GM23338 (cell line): ENCODE data around the gene MEMO1. TPM values are rescaled to one million over a fixed set of nuclear protein-coding genes. Genes with fewer than 3 reads are reported as not detected.

Source experiments
- ATAC-seq: fragments of 200-7000 bp; cut with Tn5 transposase; 3 replicates; pipeline ENCODE4 v1.9.1; 2020
- DNase-seq: peaks from one replicate; pipeline ENCODE4 v3.0.0-alpha.2; 2015; ENCODE audit warnings: low spot score
- H2AFZ ChIP-seq: fragments of 200-600 bp; sonication (generic); 2 replicates; pipeline ENCODE4 v1.8.0; 2016; ENCODE audit warnings: antibody characterized with exemption, mild to moderate bottlenecking, moderate library complexity
- H3F3A ChIP-seq: fragments of 200-600 bp; sonication (generic); replicated peaks from 2 replicates; pipeline ENCODE4 v1.8.0; 2017; ENCODE audit warnings: antibody characterized with exemption, mixed run types, low read depth
- H3K27ac ChIP-seq: fragments of 200-600 bp; sonication (generic); 2 replicates; pipeline ENCODE4 v1.6.1; 2016; ENCODE audit warnings: low read depth
- H3K27me3 ChIP-seq: fragments of 200-600 bp; sonication (generic); 2 replicates; pipeline ENCODE4 v1.8.0; 2016; ENCODE audit warnings: mild to moderate bottlenecking, mixed run types, moderate library complexity; ENCODE audit not compliant: insufficient read depth
- H3K36me3 ChIP-seq: fragments of 200-600 bp; sonication (generic); 2 replicates; pipeline ENCODE4 v1.8.0; 2016; ENCODE audit warnings: mild to moderate bottlenecking; ENCODE audit not compliant: insufficient read depth
- H3K4me1 ChIP-seq: fragments of 200-600 bp; sonication (generic); 2 replicates; pipeline ENCODE4 v1.8.0; 2016; ENCODE audit warnings: mild to moderate bottlenecking, moderate library complexity; ENCODE audit not compliant: insufficient read depth
- H3K4me2 ChIP-seq: fragments of 200-600 bp; sonication (generic); 2 replicates; pipeline ENCODE4 v1.7.1; 2017; ENCODE audit warnings: mixed run types
- H3K4me3 ChIP-seq: fragments of 200-600 bp; sonication (generic); 2 replicates; pipeline ENCODE4 v1.6.1; 2016; ENCODE audit warnings: mixed run types
- H3K79me2 ChIP-seq: fragments of 200-600 bp; sonication (generic); replicated peaks from 2 replicates; pipeline ENCODE4 v1.8.0; 2017; ENCODE audit warnings: mild to moderate bottlenecking; ENCODE audit not compliant: insufficient read depth
- H3K9me2 ChIP-seq: fragments of 200-600 bp; sonication (generic); 2 replicates; pipeline ENCODE4 v1.8.0; 2017; ENCODE audit not compliant: insufficient read depth
- H4K20me1 ChIP-seq: fragments of 200-600 bp; sonication (generic); replicated peaks from 2 replicates; pipeline ENCODE4 v1.8.0; 2017; ENCODE audit warnings: mild to moderate bottlenecking; ENCODE audit not compliant: insufficient read depth
- H3K27ac Mint-ChIP-seq: 2 replicates; pipeline ENCODE4 v1.8.0; 2020; ENCODE audit warnings: inconsistent platforms, mild to moderate bottlenecking, moderate library complexity, mixed read lengths
- H3K27me3 Mint-ChIP-seq: 3 replicates; pipeline ENCODE4 v1.8.0; 2022; ENCODE audit warnings: low read depth, mild to moderate bottlenecking, moderate library complexity, mixed read lengths, inconsistent platforms; ENCODE audit not compliant: insufficient read depth, poor library complexity
- H3K36me3 Mint-ChIP-seq: 3 replicates; pipeline ENCODE4 v1.8.0; 2021; ENCODE audit warnings: low read depth, mild to moderate bottlenecking, inconsistent platforms, moderate library complexity, mixed read lengths
- H3K4me1 Mint-ChIP-seq: 3 replicates; pipeline ENCODE4 v1.8.0; 2020; ENCODE audit warnings: mild to moderate bottlenecking, inconsistent platforms, mixed read lengths
- H3K4me3 Mint-ChIP-seq: 3 replicates; pipeline ENCODE4 v1.8.0; 2021; ENCODE audit warnings: moderate library complexity, mild to moderate bottlenecking, inconsistent platforms, mixed read lengths
- H3K9me3 Mint-ChIP-seq: 3 replicates; pipeline ENCODE4 v1.8.0; 2020; ENCODE audit warnings: moderate library complexity, mild to moderate bottlenecking, inconsistent platforms, mixed read lengths
- CREB1 ChIP-seq: fragments of 250-450 bp; sonication (Bioruptor Pico); IDR thresholded peaks from 2 replicates; pipeline ENCODE4 v1.5.0; 2020; ENCODE audit warnings: low read depth, mild to moderate bottlenecking, moderate library complexity
- CTCF ChIP-seq, 2 experiments: fragments of 200-600 bp in 1 of 2; sonication (generic) in 1 of 2; conservative IDR thresholded peaks; 2 replicates each; pipeline versions ENCODE4 v1.5.1 to v1.6.1; 2016 to 2017; ENCODE audit warnings: antibody characterized with exemption in 2 of 2, low read depth in 2 of 2, mild to moderate bottlenecking in 2 of 2, moderate library complexity in 1 of 2
- ETS1 ChIP-seq: IDR thresholded peaks from 2 replicates; pipeline ENCODE4 v1.6.1; 2016; ENCODE audit warnings: antibody characterized with exemption
- EZH2 ChIP-seq: fragments of 200-600 bp; sonication (generic); IDR thresholded peaks from one replicate; pipeline ENCODE4 v1.8.0; 2017; ENCODE audit warnings: antibody characterized with exemption, mild to moderate bottlenecking, low read depth; ENCODE audit not compliant: unreplicated experiment
- EZH2phosphoT487 ChIP-seq: fragments of 200-600 bp; sonication (generic); IDR thresholded peaks from one replicate; pipeline ENCODE4 v1.8.1; 2018; ENCODE audit warnings: antibody characterized with exemption; ENCODE audit not compliant: unreplicated experiment
- JUNB ChIP-seq: IDR thresholded peaks from one replicate; pipeline ENCODE4 v1.6.1; 2016; ENCODE audit warnings: antibody characterized with exemption; ENCODE audit not compliant: unreplicated experiment
- NANOG ChIP-seq: IDR thresholded peaks from 2 replicates; pipeline ENCODE4 v1.6.1; 2016; ENCODE audit warnings: antibody characterized with exemption, borderline replicate concordance
- POLR2AphosphoS5 ChIP-seq: IDR thresholded peaks from 2 replicates; pipeline ENCODE4 v1.6.1; 2016; ENCODE audit warnings: antibody characterized with exemption, low read depth
- REST ChIP-seq: IDR thresholded peaks from one replicate; pipeline ENCODE4 v1.6.1; 2018; ENCODE audit warnings: antibody characterized with exemption; ENCODE audit not compliant: unreplicated experiment
- STAT1 ChIP-seq: IDR thresholded peaks from one replicate; pipeline ENCODE4 v1.6.1; 2016; ENCODE audit warnings: antibody characterized with exemption; ENCODE audit not compliant: unreplicated experiment
- ZNF114 ChIP-seq: fragments of 250-450 bp; sonication (Bioruptor Pico); IDR thresholded peaks from 2 replicates; pipeline ENCODE4 v1.5.0; 2020; ENCODE audit warnings: mild to moderate bottlenecking, moderate library complexity
- ZNF331 ChIP-seq: fragments of 250-450 bp; sonication (Bioruptor Pico); IDR thresholded peaks from 2 replicates; pipeline ENCODE4 v1.5.0; 2020; ENCODE audit warnings: low read depth, mild to moderate bottlenecking, moderate library complexity
- polyA plus RNA-seq: library from polyadenylated mRNA; unstranded; fragments of >200 nt; fragmentation: Nextera tagmentation; extraction: Ambion mirVana; gene quantifications from 2 replicates; pipeline ENCODE4 v1.2.1, GENCODE V29; 2016
- total RNA-seq: library from RNA; depleted of rRNA; stranded (reverse); fragments of >200 nt; shearing (Covaris generic); gene quantifications from 2 replicates; pipeline ENCODE4 v1.2.3, GENCODE V29; 2014
- TF ChIP-seq, protein P1 (sequence below): fragments of 250-450 bp; sonication (Bioruptor Pico); IDR thresholded peaks from 2 replicates; pipeline ENCODE4 v1.5.0; 2020; ENCODE audit warnings: mild to moderate bottlenecking, moderate library complexity

The MEMO1 gene
- total and polyA plus RNA-seq, 2 experiments from 2014 or later, result 39.1 to 67.0 TPM

DNA sequence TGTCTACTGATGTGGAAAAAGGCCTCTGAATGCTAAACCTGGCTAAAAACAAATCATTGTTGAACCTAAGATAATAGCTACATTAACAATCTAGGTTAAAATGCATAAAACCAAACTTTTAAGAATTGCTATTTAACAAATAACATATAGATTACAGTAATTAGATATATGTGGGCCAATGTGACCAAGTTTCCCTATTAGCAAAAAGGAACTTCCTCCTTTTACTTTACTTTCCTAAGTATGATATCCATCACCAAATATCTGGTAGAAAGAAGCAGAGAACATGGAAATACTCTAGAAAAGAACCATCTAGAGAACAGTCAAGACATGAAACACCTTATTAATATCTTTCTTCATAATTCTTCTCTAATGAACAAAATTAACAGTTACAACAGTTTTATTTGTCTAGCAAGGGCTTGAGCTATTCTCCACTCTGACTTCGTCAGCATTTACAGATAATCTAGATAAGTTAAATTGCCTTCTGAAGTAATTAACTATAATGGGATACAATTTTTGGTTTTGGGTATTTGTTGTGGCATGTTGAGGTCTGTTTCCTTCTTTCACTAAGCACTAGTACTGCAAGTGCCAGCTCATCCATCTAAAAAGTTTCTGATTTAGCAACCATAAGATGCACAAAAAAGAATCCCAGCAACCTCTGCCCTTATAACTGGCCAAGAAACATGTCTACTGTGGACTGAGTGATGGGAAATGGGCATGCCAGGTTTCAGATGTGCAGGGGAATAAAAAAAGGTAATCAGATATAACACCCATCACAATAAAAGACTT, 53.3 kb downstream of the MEMO1 start:
- Mint-ChIP-seq H3K4me3 (no peak overlapping the region), H3K4me1 (peaks cover 4% of the 10 kb centered on the region; the same call in 1 of the 3 replicates), H3K27me3 (peaks cover 2% of the 10 kb centered on the region), H3K27ac (no peak overlapping the region), H3K36me3 (no peaks in the 10 kb centered on the region), H3K9me3 (no peaks in the 10 kb centered on the region)
- DNase-seq, result no peak
- no peaks in the 10 kb centered on the region for H3K9me2 ChIP-seq
- TF ChIP-seq STAT1 (no peak), JUNB (no peak), ZNF114 (CRISPR knock-in tag) (no peak), REST (no peak), ETS1 (no peak), NANOG (no peak), EZH2 (no peak), ZNF331 (CRISPR knock-in tag) (no peak), EZH2phosphoT487 (no peak), CTCF (conservative IDR thresholded peaks at IDR 0.05; ENCODE audit: low read depth in 2 of 2) (no peak), CREB1 (CRISPR knock-in tag) (no peak), POLR2AphosphoS5 (no peak)
- TF ChIP-seq, protein P1, sequence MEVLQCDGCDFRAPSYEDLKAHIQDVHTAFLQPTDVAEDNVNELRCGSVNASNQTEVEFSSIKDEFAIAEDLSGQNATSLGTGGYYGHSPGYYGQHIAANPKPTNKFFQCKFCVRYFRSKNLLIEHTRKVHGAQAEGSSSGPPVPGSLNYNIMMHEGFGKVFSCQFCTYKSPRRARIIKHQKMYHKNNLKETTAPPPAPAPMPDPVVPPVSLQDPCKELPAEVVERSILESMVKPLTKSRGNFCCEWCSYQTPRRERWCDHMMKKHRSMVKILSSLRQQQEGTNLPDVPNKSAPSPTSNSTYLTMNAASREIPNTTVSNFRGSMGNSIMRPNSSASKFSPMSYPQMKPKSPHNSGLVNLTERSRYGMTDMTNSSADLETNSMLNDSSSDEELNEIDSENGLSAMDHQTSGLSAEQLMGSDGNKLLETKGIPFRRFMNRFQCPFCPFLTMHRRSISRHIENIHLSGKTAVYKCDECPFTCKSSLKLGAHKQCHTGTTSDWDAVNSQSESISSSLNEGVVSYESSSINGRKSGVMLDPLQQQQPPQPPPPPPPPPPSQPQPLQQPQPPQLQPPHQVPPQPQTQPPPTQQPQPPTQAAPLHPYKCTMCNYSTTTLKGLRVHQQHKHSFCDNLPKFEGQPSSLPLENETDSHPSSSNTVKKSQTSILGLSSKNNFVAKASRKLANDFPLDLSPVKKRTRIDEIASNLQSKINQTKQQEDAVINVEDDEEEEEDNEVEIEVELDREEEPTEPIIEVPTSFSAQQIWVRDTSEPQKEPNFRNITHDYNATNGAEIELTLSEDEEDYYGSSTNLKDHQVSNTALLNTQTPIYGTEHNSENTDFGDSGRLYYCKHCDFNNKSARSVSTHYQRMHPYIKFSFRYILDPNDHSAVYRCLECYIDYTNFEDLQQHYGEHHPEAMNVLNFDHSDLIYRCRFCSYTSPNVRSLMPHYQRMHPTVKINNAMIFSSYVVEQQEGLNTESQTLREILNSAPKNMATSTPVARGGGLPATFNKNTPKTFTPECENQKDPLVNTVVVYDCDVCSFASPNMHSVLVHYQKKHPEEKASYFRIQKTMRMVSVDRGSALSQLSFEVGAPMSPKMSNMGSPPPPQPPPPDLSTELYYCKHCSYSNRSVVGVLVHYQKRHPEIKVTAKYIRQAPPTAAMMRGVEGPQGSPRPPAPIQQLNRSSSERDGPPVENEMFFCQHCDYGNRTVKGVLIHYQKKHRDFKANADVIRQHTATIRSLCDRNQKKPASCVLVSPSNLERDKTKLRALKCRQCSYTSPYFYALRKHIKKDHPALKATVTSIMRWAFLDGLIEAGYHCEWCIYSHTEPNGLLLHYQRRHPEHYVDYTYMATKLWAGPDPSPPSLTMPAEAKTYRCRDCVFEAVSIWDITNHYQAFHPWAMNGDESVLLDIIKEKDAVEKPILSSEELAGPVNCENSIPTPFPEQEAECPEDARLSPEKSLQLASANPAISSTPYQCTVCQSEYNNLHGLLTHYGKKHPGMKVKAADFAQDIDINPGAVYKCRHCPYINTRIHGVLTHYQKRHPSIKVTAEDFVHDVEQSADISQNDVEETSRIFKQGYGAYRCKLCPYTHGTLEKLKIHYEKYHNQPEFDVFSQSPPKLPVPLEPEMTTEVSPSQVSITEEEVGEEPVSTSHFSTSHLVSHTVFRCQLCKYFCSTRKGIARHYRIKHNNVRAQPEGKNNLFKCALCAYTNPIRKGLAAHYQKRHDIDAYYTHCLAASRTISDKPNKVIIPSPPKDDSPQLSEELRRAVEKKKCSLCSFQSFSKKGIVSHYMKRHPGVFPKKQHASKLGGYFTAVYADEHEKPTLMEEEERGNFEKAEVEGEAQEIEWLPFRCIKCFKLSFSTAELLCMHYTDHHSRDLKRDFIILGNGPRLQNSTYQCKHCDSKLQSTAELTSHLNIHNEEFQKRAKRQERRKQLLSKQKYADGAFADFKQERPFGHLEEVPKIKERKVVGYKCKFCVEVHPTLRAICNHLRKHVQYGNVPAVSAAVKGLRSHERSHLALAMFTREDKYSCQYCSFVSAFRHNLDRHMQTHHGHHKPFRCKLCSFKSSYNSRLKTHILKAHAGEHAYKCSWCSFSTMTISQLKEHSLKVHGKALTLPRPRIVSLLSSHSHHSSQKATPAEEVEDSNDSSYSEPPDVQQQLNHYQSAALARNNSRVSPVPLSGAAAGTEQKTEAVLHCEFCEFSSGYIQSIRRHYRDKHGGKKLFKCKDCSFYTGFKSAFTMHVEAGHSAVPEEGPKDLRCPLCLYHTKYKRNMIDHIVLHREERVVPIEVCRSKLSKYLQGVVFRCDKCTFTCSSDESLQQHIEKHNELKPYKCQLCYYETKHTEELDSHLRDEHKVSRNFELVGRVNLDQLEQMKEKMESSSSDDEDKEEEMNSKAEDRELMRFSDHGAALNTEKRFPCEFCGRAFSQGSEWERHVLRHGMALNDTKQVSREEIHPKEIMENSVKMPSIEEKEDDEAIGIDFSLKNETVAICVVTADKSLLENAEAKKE (CRISPR knock-in tag), result no peak
- no peak overlapping the region for H3K4me3 ChIP-seq
- H4K20me1 ChIP-seq, result peaks cover 8% of the 10 kb centered on the region
- peak overlapping the region; percentile 17; the same call in 1 of the 2 replicates for H3K27ac ChIP-seq
- H3F3A ChIP-seq, result no peaks in the 10 kb centered on the region
- no peaks in the 10 kb centered on the region for H3K36me3 ChIP-seq
- H2AFZ ChIP-seq, result no peak overlapping the region
- ATAC-seq, result no peak
- no peaks in the 10 kb centered on the region for H3K4me1 ChIP-seq
- no peaks in the 10 kb centered on the region for H3K27me3 ChIP-seq
- no peak overlapping the region for H3K4me2 ChIP-seq
- peaks cover 100% of the 10 kb centered on the region for H3K79me2 ChIP-seq
